SU-DHL-6 (cell line): Measurements from ENCODE around the gene PADI3.

Source experiments
- EZH2phosphoT487 ChIP-seq: fragments of 200-600 bp; sonication (generic), shearing (Covaris generic); conservative IDR thresholded peaks from 2 replicates; pipeline ENCODE4 v1.6.1; 2018; ENCODE audit warnings: mild to moderate bottlenecking, antibody characterized with exemption, low read length, moderate library complexity, mixed read lengths
- TF ChIP-seq, protein P1 (sequence below): fragments of 200-600 bp; sonication (generic); IDR thresholded peaks from one replicate; pipeline ENCODE4 v1.5.1; 2017; ENCODE audit warnings: antibody characterized with exemption, mild to moderate bottlenecking, low read length, moderate library complexity; ENCODE audit not compliant: insufficient read depth, poor library complexity, severe bottlenecking

DNA sequence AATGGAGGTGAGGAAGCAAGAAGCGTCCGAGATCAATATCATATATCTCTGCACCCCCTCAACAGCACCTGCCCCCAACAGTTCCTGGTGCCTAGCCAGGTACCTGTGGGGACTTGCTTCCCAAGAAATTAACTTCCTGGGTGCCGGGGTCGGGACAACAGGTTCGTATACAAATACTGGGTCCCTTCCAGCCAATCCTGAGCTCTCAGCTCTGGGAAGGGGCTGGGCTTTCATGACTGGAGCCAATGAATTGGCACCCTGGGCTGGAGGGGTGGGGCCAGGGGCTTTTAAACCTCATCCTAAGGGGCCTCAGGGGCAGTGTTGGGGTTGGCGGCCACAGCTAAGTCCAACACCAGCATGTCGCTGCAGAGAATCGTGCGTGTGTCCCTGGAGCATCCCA, at the start of gene PADI3:
- TF ChIP-seq, protein P1, sequence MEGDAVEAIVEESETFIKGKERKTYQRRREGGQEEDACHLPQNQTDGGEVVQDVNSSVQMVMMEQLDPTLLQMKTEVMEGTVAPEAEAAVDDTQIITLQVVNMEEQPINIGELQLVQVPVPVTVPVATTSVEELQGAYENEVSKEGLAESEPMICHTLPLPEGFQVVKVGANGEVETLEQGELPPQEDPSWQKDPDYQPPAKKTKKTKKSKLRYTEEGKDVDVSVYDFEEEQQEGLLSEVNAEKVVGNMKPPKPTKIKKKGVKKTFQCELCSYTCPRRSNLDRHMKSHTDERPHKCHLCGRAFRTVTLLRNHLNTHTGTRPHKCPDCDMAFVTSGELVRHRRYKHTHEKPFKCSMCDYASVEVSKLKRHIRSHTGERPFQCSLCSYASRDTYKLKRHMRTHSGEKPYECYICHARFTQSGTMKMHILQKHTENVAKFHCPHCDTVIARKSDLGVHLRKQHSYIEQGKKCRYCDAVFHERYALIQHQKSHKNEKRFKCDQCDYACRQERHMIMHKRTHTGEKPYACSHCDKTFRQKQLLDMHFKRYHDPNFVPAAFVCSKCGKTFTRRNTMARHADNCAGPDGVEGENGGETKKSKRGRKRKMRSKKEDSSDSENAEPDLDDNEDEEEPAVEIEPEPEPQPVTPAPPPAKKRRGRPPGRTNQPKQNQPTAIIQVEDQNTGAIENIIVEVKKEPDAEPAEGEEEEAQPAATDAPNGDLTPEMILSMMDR = no peak
- TF ChIP-seq EZH2phosphoT487 = no peak
